Stomach (tissue), 9 donors: ENCODE measurements around the gene DUSP9. TPM values are rescaled to one million over a fixed set of nuclear protein-coding genes. Genes with fewer than 3 reads are reported as not detected.
"Not testable (repeated sequence)": the region's sequence is repeated elsewhere in the genome, so short reads cannot be mapped to it uniquely, and the experiment has no call there.

Source experiments
- DNase-seq, 2 donors: peaks; one replicate each; pipeline versions ENCODE4 v3.0.0 to v3.0.0-alpha.2; 2013 to 2019
- H3K27ac ChIP-seq, 5 donors: fragments of 200-600 bp in 4 of 5; sonication (generic) in 4 of 5; one replicate each; pipeline ENCODE4 v1.5.1; 2013 to 2019; ENCODE audit warnings: mild to moderate bottlenecking in 1 of 5, moderate library complexity in 1 of 5
- H3K27me3 ChIP-seq, 3 donors: fragments of 200-600 bp; sonication (generic); one replicate each; pipeline ENCODE4 v1.5.1; 2017 to 2019; ENCODE audit warnings: mixed run types in 1 of 3
- H3K36me3 ChIP-seq, 4 donors: fragments of 200-600 bp; sonication (generic); 1 replicate in 3 of 4; 2 replicates in 1 of 4; pipeline ENCODE4 v1.5.1; 2016 to 2019
- H3K4me1 ChIP-seq, 4 donors: fragments of 200-600 bp; sonication (generic); one replicate each; pipeline ENCODE4 v1.5.1; 2016 to 2019
- H3K4me3 ChIP-seq, 4 donors: fragments of 200-600 bp; sonication (generic) in 3 of 4; one replicate each; pipeline ENCODE4 v1.5.1; 2016 to 2019; ENCODE audit warnings: mild to moderate bottlenecking in 1 of 4
- H3K9me3 ChIP-seq, 4 donors: fragments of 200-600 bp; sonication (generic); one replicate each; pipeline ENCODE4 v1.5.1; 2016 to 2019
- EP300 ChIP-seq: sonication (generic); formaldehyde crosslinking; IDR thresholded peaks from one replicate; pipeline ENCODE4 v1.6.1; 2017; ENCODE audit warnings: antibody characterized with exemption
- POLR2A ChIP-seq, 4 donors: fragments of 450-650 bp; IDR thresholded peaks; one replicate each; pipeline ENCODE4 v1.6.1; 2016; ENCODE audit warnings: antibody characterized with exemption in 4 of 4, control low read depth in 2 of 4, mild to moderate bottlenecking in 1 of 4, moderate library complexity in 1 of 4
- POLR2AphosphoS5 ChIP-seq, 3 donors: sonication (generic); formaldehyde crosslinking; IDR thresholded peaks; one replicate each; pipeline ENCODE4 v1.6.1; 2016; ENCODE audit warnings: antibody characterized with exemption in 3 of 3
- WGBS, 5 donors: extraction: QIAGEN DNeasy Blood & Tissue Kit in 3 of 5; methylation state at CpG; one replicate each; pipeline versions ENCODE4 v1.1.5 to v1.1.7; 2013 to 2018; 5-methylcytosine and 5-hydroxymethylcytosine counted together
- intact Hi-C: fragments of 100-400 bp; cut with DNase I; formaldehyde crosslinking; loops from one replicate; pipeline ENCODE4 v1.15.1; 2023; ENCODE audit warnings: low total_unique reads
- polyA plus RNA-seq, 3 donors: library from polyadenylated mRNA; stranded (reverse); fragments of 200-250 nt; gene quantifications; one replicate each; pipeline ENCODE4 v1.2.3, GENCODE V29; 2013
- total RNA-seq, 5 donors: library from RNA; depleted of rRNA; stranded (reverse); fragments of >200 nt; gene quantifications; one replicate each; pipeline versions ENCODE4 v1.1.0 to v1.2.3, GENCODE V29; 2014 to 2016
- TF ChIP-seq, protein P1 (sequence below), 7 experiments: fragments of 450-650 bp in 4 of 7; fragments of 200-600 bp in 3 of 7; sonication (generic) in 3 of 7; IDR thresholded peaks; one replicate each; pipeline ENCODE4 v1.5.1; 2016 to 2019; ENCODE audit warnings: antibody characterized with exemption in 7 of 7, control low read depth in 2 of 7, mild to moderate bottlenecking in 1 of 7
- donor health status: healthy with polysubstance abuse.
- donor health status: Bipolar disorder and iron deficiency.
- donor health status: healthy.

Gene DUSP9
- total and polyA plus RNA-seq, 8 donors = 0.18 to 0.25 TPM; not detected in 6

GRCh38 chrX:153674219-153674851 is 27.3 kb downstream of the DUSP9 start:
- no peak overlapping the region for H3K4me3 ChIP-seq
- peaks cover 0 to 41% (median 35%) of the 10 kb centered on the region in 3 donors for H3K27me3 ChIP-seq
- DNase-seq = no peak
- H3K27ac ChIP-seq = no peak overlapping the region
- intact Hi-C loops = no loop called here
- H3K4me1 ChIP-seq = peaks cover 0 to 5% (median 0%) of the 10 kb centered on the region in 4 donors
- no peak for TF ChIP-seq POLR2A (IDR thresholded peaks at IDR 0.05)
- no peak for TF ChIP-seq EP300
- TF ChIP-seq, protein P1, sequence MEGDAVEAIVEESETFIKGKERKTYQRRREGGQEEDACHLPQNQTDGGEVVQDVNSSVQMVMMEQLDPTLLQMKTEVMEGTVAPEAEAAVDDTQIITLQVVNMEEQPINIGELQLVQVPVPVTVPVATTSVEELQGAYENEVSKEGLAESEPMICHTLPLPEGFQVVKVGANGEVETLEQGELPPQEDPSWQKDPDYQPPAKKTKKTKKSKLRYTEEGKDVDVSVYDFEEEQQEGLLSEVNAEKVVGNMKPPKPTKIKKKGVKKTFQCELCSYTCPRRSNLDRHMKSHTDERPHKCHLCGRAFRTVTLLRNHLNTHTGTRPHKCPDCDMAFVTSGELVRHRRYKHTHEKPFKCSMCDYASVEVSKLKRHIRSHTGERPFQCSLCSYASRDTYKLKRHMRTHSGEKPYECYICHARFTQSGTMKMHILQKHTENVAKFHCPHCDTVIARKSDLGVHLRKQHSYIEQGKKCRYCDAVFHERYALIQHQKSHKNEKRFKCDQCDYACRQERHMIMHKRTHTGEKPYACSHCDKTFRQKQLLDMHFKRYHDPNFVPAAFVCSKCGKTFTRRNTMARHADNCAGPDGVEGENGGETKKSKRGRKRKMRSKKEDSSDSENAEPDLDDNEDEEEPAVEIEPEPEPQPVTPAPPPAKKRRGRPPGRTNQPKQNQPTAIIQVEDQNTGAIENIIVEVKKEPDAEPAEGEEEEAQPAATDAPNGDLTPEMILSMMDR (IDR thresholded peaks at IDR 0.05) = no peak
- no peak for TF ChIP-seq POLR2AphosphoS5 (IDR thresholded peaks at IDR 0.05)
- H3K36me3 ChIP-seq = no peaks in the 10 kb centered on the region
- 65 to 78% (median 72%) methylated on average over 24 to 27 of the region's 27 CpGs for WGBS, 5 donors
- no peaks in the 10 kb centered on the region for H3K9me3 ChIP-seq

DNA sequence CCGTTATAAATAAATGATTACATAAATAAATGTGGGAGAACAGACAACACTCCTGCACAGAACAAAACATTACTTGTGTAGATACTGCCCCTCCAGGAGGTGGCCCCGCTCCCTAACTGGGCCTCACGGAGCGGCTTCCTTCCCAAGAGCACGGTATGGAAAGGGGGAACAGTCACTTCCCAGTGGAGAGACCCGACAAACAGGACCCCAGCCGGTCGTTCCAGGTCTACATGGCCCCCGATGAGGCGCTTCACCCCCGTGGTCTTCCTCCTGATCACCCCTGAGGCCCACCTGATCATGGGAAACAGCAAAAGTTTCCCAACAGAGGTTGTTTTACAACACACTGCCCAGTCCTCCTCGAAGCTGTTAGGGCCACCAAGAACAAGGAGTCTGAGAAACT is 34.2 kb downstream of the DUSP9 start:
- 64 to 76% (median 69%) methylated on average over 11 to 12 of the region's 12 CpGs for WGBS, 5 donors
- Histone ChIP-seq H3K36me3 (no peaks in the 10 kb centered on the region), H3K27ac (no peak overlapping the region), H3K4me3 (no peak overlapping the region), H3K4me1 (no peaks in the 10 kb centered on the region), H3K9me3 (peaks cover 0 to 14% (median 4%) of the 10 kb centered on the region in 4 donors), H3K27me3 (peaks cover 8 to 21% (median 19%) of the 10 kb centered on the region in 3 donors)
- TF ChIP-seq EP300 (no peak), POLR2A (IDR thresholded peaks at IDR 0.05) (no peak), POLR2AphosphoS5 (IDR thresholded peaks at IDR 0.05) (no peak)
- TF ChIP-seq, protein P1 (IDR thresholded peaks at IDR 0.05) = no peak
- intact Hi-C loops = no loop called here
- DNase-seq = no peak

- Histone ChIP-seq H3K9me3 (peaks cover 0 to 14% (median 4%) of the 10 kb centered on the region in 4 donors), H3K27me3 (peaks cover 8 to 21% (median 20%) of the 10 kb centered on the region in 3 donors)
- DNase-seq, H3K36me3 ChIP-seq, H3K4me3 ChIP-seq, intact Hi-C loops, H3K27ac ChIP-seq, H3K4me1 ChIP-seq: not testable (repeated sequence)
- 93 to 99% (median 96%) methylated on average over 8 of the region's 8 CpGs for WGBS, 5 donors
Observed at GRCh38 chrX:153683486-153683885, 36.5 kb downstream of the DUSP9 start.

GRCh38 chrX:153684467-153685155 is 37.6 kb downstream of the DUSP9 start:
- Histone ChIP-seq H3K27ac (no peak overlapping the region), H3K36me3 (no peaks in the 10 kb centered on the region), H3K9me3 (peaks cover 0 to 14% (median 4%) of the 10 kb centered on the region in 4 donors), H3K27me3 (peaks cover 8 to 21% (median 20%) of the 10 kb centered on the region in 3 donors), H3K4me3 (no peak overlapping the region), H3K4me1 (peaks cover 0 to 19% (median 13%) of the 10 kb centered on the region in 4 donors)
- no peak for TF ChIP-seq EP300
- no peak for TF ChIP-seq POLR2A (IDR thresholded peaks at IDR 0.05)
- TF ChIP-seq, protein P1 (IDR thresholded peaks at IDR 0.05) = no peak
- TF ChIP-seq POLR2AphosphoS5 (IDR thresholded peaks at IDR 0.05) = no peak
- DNase-seq = no peak
- WGBS, 5 donors = 31 to 49% (median 39%) methylated on average over 10 to 21 of the region's 21 CpGs
- intact Hi-C loops = no loop called here
